HG03097 (cell line): Measurements from ENCODE around the gene DUSP22.

Experiments
- ATAC-seq: cut with Tn5 transposase; IDR thresholded peaks from one replicate; pipeline ENCODE4 v1.9.1; 2021; ENCODE audit not compliant: unreplicated experiment, low FRiP score

Gene DUSP22

GRCh38 chr6:348860-349396 lies 56.6 kb downstream of the DUSP22 start:
- ATAC-seq, result no peak

- ATAC-seq, result no peak
Observed at GRCh38 chr6:349491-349921, 57.2 kb downstream of the DUSP22 start.

GRCh38 chr6:350371-350770 lies 58.1 kb downstream of the DUSP22 start:
- ATAC-seq, result no peak

- ATAC-seq, result no peak
Observed at GRCh38 chr6:351011-351866, 59.0 kb downstream of the DUSP22 start.

- no peak for ATAC-seq
Observed at GRCh38 chr6:351867-352289, 59.6 kb downstream of the DUSP22 start.

- no peak for ATAC-seq
Observed at GRCh38 chr6:352474-352873, 60.2 kb downstream of the DUSP22 start.

- ATAC-seq, result no peak
Observed at GRCh38 chr6:352896-353470, 60.7 kb downstream of the DUSP22 start.

GRCh38 chr6:353642-354614 lies 61.6 kb downstream of the DUSP22 start:
- ATAC-seq, result no peak

- no peak for ATAC-seq
Observed at GRCh38 chr6:354631-355280, 62.5 kb downstream of the DUSP22 start.

- ATAC-seq, result no peak
Observed at GRCh38 chr6:355373-356208, 63.3 kb downstream of the DUSP22 start.

GRCh38 chr6:356828-357251 lies 64.6 kb downstream of the DUSP22 start:
- no peak for ATAC-seq

GRCh38 chr6:357261-357790 lies 65.0 kb downstream of the DUSP22 start:
- ATAC-seq, result no peak

GRCh38 chr6:357791-358341 lies 65.6 kb downstream of the DUSP22 start:
- ATAC-seq, result no peak

- no peak for ATAC-seq
Observed at GRCh38 chr6:358432-358831, 66.1 kb downstream of the DUSP22 start.

GRCh38 chr6:358847-359246 lies 66.6 kb downstream of the DUSP22 start:
- no peak for ATAC-seq

- no peak for ATAC-seq
Observed at GRCh38 chr6:359261-360035, 67.2 kb downstream of the DUSP22 start.

GRCh38 chr6:360349-360748 lies 68.1 kb downstream of the DUSP22 start:
- ATAC-seq, result no peak

GRCh38 chr6:360764-361373 lies 68.6 kb downstream of the DUSP22 start:
- no peak for ATAC-seq
